WTC11 (cell line): ENCODE measurements around the gene OR1D2. TPM values are rescaled to one million over a fixed set of nuclear protein-coding genes. Genes with fewer than 3 reads are reported as not detected.

Source experiments
- ATAC-seq: fragments of 200-7000 bp; cut with Tn5 transposase; 2 replicates; pipeline ENCODE4 v1.10.0; 2021; ENCODE audit warnings: mild to moderate bottlenecking, moderate library complexity
- CTCF ChIA-PET: fragments of 300-600 bp; sonication (Branson Sonifier 250); formaldehyde crosslinking; loops from one replicate; lab custom pipeline; 2021; ENCODE audit warnings: antibody characterized with exemption; lab: Charles Lee
- POLR2A ChIA-PET: fragments of 350-600 bp; sonication (Branson Sonifier 250); formaldehyde crosslinking; loops from one replicate; lab custom pipeline; 2021; ENCODE audit warnings: antibody characterized with exemption; lab: Charles Lee
- DNase-seq: peaks from one replicate; pipeline ENCODE4 v3.0.0; 2021; ENCODE audit warnings: low spot score
- H3K27ac Mint-ChIP-seq: 2 replicates; pipeline ENCODE4 v1.8.0; 2021; ENCODE audit warnings: mixed read lengths
- H3K27me3 Mint-ChIP-seq: 2 replicates; pipeline ENCODE4 v1.8.0; 2021; ENCODE audit warnings: low read depth, mild to moderate bottlenecking, moderate library complexity, mixed read lengths
- H3K36me3 Mint-ChIP-seq: 2 replicates; pipeline ENCODE4 v1.8.0; 2021; ENCODE audit warnings: mixed read lengths
- H3K4me1 Mint-ChIP-seq: 2 replicates; pipeline ENCODE4 v1.8.0; 2022; ENCODE audit warnings: mixed read lengths
- H3K4me3 Mint-ChIP-seq: 2 replicates; pipeline ENCODE4 v1.8.0; 2021; ENCODE audit warnings: mild to moderate bottlenecking, moderate library complexity, mixed read lengths
- H3K9me3 Mint-ChIP-seq: 2 replicates; pipeline ENCODE4 v1.8.0; 2021; ENCODE audit warnings: mixed read lengths
- AR ChIP-seq: fragments of 250-450 bp; sonication (Bioruptor Pico); IDR thresholded peaks from 2 replicates; pipeline ENCODE4 v1.9.0; 2021; ENCODE audit warnings: mild to moderate bottlenecking
- ATF6 ChIP-seq: sonication (generic); formaldehyde crosslinking; IDR thresholded peaks from 2 replicates; pipeline ENCODE4 v1.8.1; 2023; ENCODE audit warnings: mild to moderate bottlenecking, missing genetic modification reagents
- E2F1 ChIP-seq: sonication (generic); formaldehyde crosslinking; IDR thresholded peaks from 2 replicates; pipeline ENCODE4 v1.8.0; 2022; ENCODE audit warnings: mild to moderate bottlenecking, missing genetic modification reagents
- FOXJ3 ChIP-seq: sonication (generic); formaldehyde crosslinking; IDR thresholded peaks from 2 replicates; pipeline ENCODE4 v1.9.0; 2021; ENCODE audit warnings: missing genetic modification reagents, mild to moderate bottlenecking, borderline replicate concordance
- HMGA2 ChIP-seq: fragments of 250-450 bp; sonication (Bioruptor Pico); IDR thresholded peaks from 2 replicates; pipeline ENCODE4 v1.4.0; 2021; ENCODE audit warnings: mild to moderate bottlenecking, moderate library complexity
- HMGXB4 ChIP-seq: sonication (generic); formaldehyde crosslinking; IDR thresholded peaks from 2 replicates; pipeline ENCODE4 v1.8.1; 2023; ENCODE audit warnings: mild to moderate bottlenecking, moderate library complexity, missing genetic modification reagents
- IRF1 ChIP-seq: sonication (generic); formaldehyde crosslinking; IDR thresholded peaks from 2 replicates; pipeline ENCODE4 v1.8.0; 2023; ENCODE audit warnings: missing genetic modification reagents
- NR1H2 ChIP-seq: sonication (generic); formaldehyde crosslinking; IDR thresholded peaks from 2 replicates; pipeline ENCODE4 v1.9.0; 2021; ENCODE audit warnings: mild to moderate bottlenecking, moderate library complexity, missing genetic modification reagents
- PREB ChIP-seq: sonication (generic); formaldehyde crosslinking; IDR thresholded peaks from 2 replicates; pipeline ENCODE4 v1.8.1; 2022; ENCODE audit warnings: mild to moderate bottlenecking, missing genetic modification reagents, moderate library complexity, borderline replicate concordance
- TEAD1 ChIP-seq: sonication (generic); formaldehyde crosslinking; IDR thresholded peaks from 2 replicates; pipeline ENCODE4 v1.8.0; 2022; ENCODE audit warnings: mild to moderate bottlenecking, missing genetic modification reagents
- TEAD4 ChIP-seq: sonication (generic); formaldehyde crosslinking; IDR thresholded peaks from 2 replicates; pipeline ENCODE4 v1.8.0; 2022; ENCODE audit warnings: mild to moderate bottlenecking, missing genetic modification reagents
- USF2 ChIP-seq: sonication (generic); formaldehyde crosslinking; IDR thresholded peaks from 2 replicates; pipeline ENCODE4 v1.8.1; 2023; ENCODE audit warnings: mild to moderate bottlenecking, missing genetic modification reagents, moderate library complexity
- ZNF219 ChIP-seq: sonication (generic); formaldehyde crosslinking; IDR thresholded peaks from 2 replicates; pipeline ENCODE4 v1.8.0; 2023; ENCODE audit warnings: missing genetic modification reagents, mild to moderate bottlenecking, borderline replicate concordance
- ZNF396 ChIP-seq: fragments of 250-450 bp; sonication (Bioruptor Pico); IDR thresholded peaks from 2 replicates; pipeline ENCODE4 v1.8.0; 2021; ENCODE audit warnings: mild to moderate bottlenecking, moderate library complexity, borderline replicate concordance
- ZNF512 ChIP-seq: sonication (generic); formaldehyde crosslinking; IDR thresholded peaks from 2 replicates; pipeline ENCODE4 v1.8.1; 2022; ENCODE audit warnings: missing genetic modification reagents, borderline replicate concordance
- total RNA-seq: library from RNA; stranded (reverse); gene quantifications from 3 replicates; pipeline ENCODE4 v1.2.3, GENCODE V29; 2021

The OR1D2 gene
- total RNA-seq, 1 experiment from 2014 or later: not detected

GRCh38 chr17:3048727-3049471, 55.3 kb downstream of the OR1D2 start (continued):
- TF ChIP-seq ATF6 (no peak), HMGA2 (CRISPR knock-in tag) (no peak), IRF1 (CRISPR knock-in tag) (no peak), E2F1 (CRISPR knock-in tag) (no peak), AR (no peak), ZNF396 (CRISPR knock-in tag) (no peak), ZNF512 (CRISPR knock-in tag) (no peak), TEAD1 (CRISPR knock-in tag) (peak; percentile 15), NR1H2 (CRISPR knock-in tag) (no peak)

GRCh38 chr17:3046753-3047152, 57.5 kb downstream of the OR1D2 start:
- POLR2A ChIA-PET: no interaction called here
- Mint-ChIP-seq H3K27ac (no peak overlapping the region), H3K4me1 (no peaks in the 10 kb centered on the region), H3K27me3 (peaks cover 12% of the 10 kb centered on the region), H3K36me3 (peaks cover 15% of the 10 kb centered on the region), H3K9me3 (peaks cover 31% of the 10 kb centered on the region), H3K4me3 (no peak overlapping the region)
- CTCF ChIA-PET: no interaction called here
- ATAC-seq (no peak), DNase-seq (no peak)
- TF ChIP-seq HMGA2 (CRISPR knock-in tag) (no peak), ZNF219 (CRISPR knock-in tag) (no peak), TEAD4 (no peak), USF2 (CRISPR knock-in tag) (no peak), PREB (CRISPR knock-in tag) (no peak), FOXJ3 (no peak), IRF1 (CRISPR knock-in tag) (no peak), AR (no peak), HMGXB4 (CRISPR knock-in tag) (no peak)
